ENCODE measurements around the gene CRISPLD2. TPM values are rescaled to one million over a fixed set of nuclear protein-coding genes. Genes with fewer than 3 reads are reported as not detected.

Gene CRISPLD2
- total RNA-seq, 2 experiments from 2014 or later: 0.47 to 0.99 TPM

- H3K36me3 ChIP-seq (ENCODE audit: insufficient read depth, low read length): no peaks in the 10 kb centered on the region; the same call in 1 of the 2 replicates
- ChIA-PET POLR2A (no interaction called here), CTCF (ENCODE audit: unreplicated experiment) (no interaction called here)
- TF ChIP-seq EZH2phosphoT487 (IDR thresholded peaks at IDR 0.05; ENCODE audit: borderline replicate concordance, low read depth, low read length): no peak
- no peak overlapping the region for H2AFZ ChIP-seq (ENCODE audit: low read length)
- no peaks in the 10 kb centered on the region for H4K20me1 ChIP-seq (ENCODE audit: insufficient read depth, low read length)
- H3K27ac ChIP-seq (ENCODE audit: low read depth, low read length, poor library complexity, severe bottlenecking): no peak overlapping the region
- H3K9me3 ChIP-seq (ENCODE audit: low read length): no peaks in the 10 kb centered on the region
- H3K4me1 ChIP-seq (ENCODE audit: insufficient read depth, low read length, poor library complexity, severe bottlenecking): peaks cover 24% of the 10 kb centered on the region
- intact Hi-C loops (cut with micrococcal nuclease; ENCODE audit: unreplicated experiment): no loop called here
- BruUV-seq (replicated peaks): no TSS peak
- no peaks in the 10 kb centered on the region for H3K9me2 ChIP-seq (ENCODE audit: insufficient read depth, low read length)
- DNase-seq (ENCODE audit: low spot score): no peak
- no peak overlapping the region for H3K4me2 ChIP-seq (ENCODE audit: low read length)
- no peak overlapping the region for H3K4me3 ChIP-seq (ENCODE audit: low read depth, low read length, poor library complexity, severe bottlenecking)
- H3K79me2 ChIP-seq (ENCODE audit: insufficient read depth, low read depth, low read length): no peaks in the 10 kb centered on the region
Measured at GRCh38 chr16:84878770-84879169, 59.0 kb downstream of the CRISPLD2 start.

GRCh38 chr16:84879569-84880487 is 60.0 kb downstream of the CRISPLD2 start:
- H3K4me1 ChIP-seq (ENCODE audit: insufficient read depth, low read length, poor library complexity, severe bottlenecking): peaks cover 18% of the 10 kb centered on the region
- H3K36me3 ChIP-seq (ENCODE audit: insufficient read depth, low read length): no peaks in the 10 kb centered on the region
- H3K4me3 ChIP-seq (ENCODE audit: low read depth, low read length, poor library complexity, severe bottlenecking): no peak overlapping the region
- H3K9me2 ChIP-seq (ENCODE audit: insufficient read depth, low read length): no peaks in the 10 kb centered on the region
- H3K79me2 ChIP-seq (ENCODE audit: insufficient read depth, low read depth, low read length): no peaks in the 10 kb centered on the region
- H4K20me1 ChIP-seq (ENCODE audit: insufficient read depth, low read length): no peaks in the 10 kb centered on the region
- H3K4me2 ChIP-seq (ENCODE audit: low read length): no peak overlapping the region
- no peak overlapping the region for H3K27ac ChIP-seq (ENCODE audit: low read depth, low read length, poor library complexity, severe bottlenecking)
- no peaks in the 10 kb centered on the region for H3K9me3 ChIP-seq (ENCODE audit: low read length)
- no peak overlapping the region for H2AFZ ChIP-seq (ENCODE audit: low read length)
- ChIA-PET POLR2A (interaction anchor here (0.9 kb wide), 1 partner anchor 14 kb away, joined by 3 read pairs; no protein-coding TSS in a partner anchor), CTCF (ENCODE audit: unreplicated experiment) (no interaction called here)
- no peak for DNase-seq (ENCODE audit: low spot score)
- intact Hi-C loops (cut with micrococcal nuclease; ENCODE audit: unreplicated experiment): no loop called here
- TF ChIP-seq CTCF (conservative IDR thresholded peaks at IDR 0.05; ENCODE audit: low read length): no peak
- no peak for TF ChIP-seq EZH2phosphoT487 (IDR thresholded peaks at IDR 0.05; ENCODE audit: borderline replicate concordance, low read depth, low read length)
- no TSS peak for BruUV-seq (replicated peaks)

GRCh38 chr16:84881702-84882521 is 62.1 kb downstream of the CRISPLD2 start:
- Histone ChIP-seq H3K9me3 (ENCODE audit: low read length) (no peaks in the 10 kb centered on the region), H4K20me1 (ENCODE audit: insufficient read depth, low read length) (no peaks in the 10 kb centered on the region), H3K36me3 (ENCODE audit: insufficient read depth, low read length) (no peaks in the 10 kb centered on the region), H3K4me1 (ENCODE audit: insufficient read depth, low read length, poor library complexity, severe bottlenecking) (peaks cover 23% of the 10 kb centered on the region), H3K4me2 (ENCODE audit: low read length) (no peak overlapping the region), H3K4me3 (ENCODE audit: low read depth, low read length, poor library complexity, severe bottlenecking) (no peak overlapping the region), H2AFZ (ENCODE audit: low read length) (no peak overlapping the region), H3K9me2 (ENCODE audit: insufficient read depth, low read length) (no peaks in the 10 kb centered on the region), H3K27ac (ENCODE audit: low read depth, low read length, poor library complexity, severe bottlenecking) (no peak overlapping the region), H3K79me2 (ENCODE audit: insufficient read depth, low read depth, low read length) (no peaks in the 10 kb centered on the region)
- intact Hi-C loops (cut with micrococcal nuclease; ENCODE audit: unreplicated experiment): no loop called here
- no peak for TF ChIP-seq CTCF (conservative IDR thresholded peaks at IDR 0.05; ENCODE audit: low read length)
- no peak for TF ChIP-seq EZH2phosphoT487 (IDR thresholded peaks at IDR 0.05; ENCODE audit: borderline replicate concordance, low read depth, low read length)
- BruUV-seq (replicated peaks): no TSS peak
- ChIA-PET CTCF (ENCODE audit: unreplicated experiment) (no interaction called here), POLR2A (interaction anchor here (0.5 to 1.7 kb wide), 3 partner anchors 17 to 32 kb away, joined by 3 to 4 read pairs (median 4); no protein-coding TSS in a partner anchor)
- no peak for DNase-seq (ENCODE audit: low spot score)

All from OCI-LY7 (cell line).